HEK293 (cell line): ENCODE data around the gene PEX26.
"Not testable (repeated sequence)": the region's sequence is repeated elsewhere in the genome, so short reads cannot be mapped to it uniquely, and the experiment has no call there.

Experiments used
- CTCF ChIA-PET: fragments of 350-600 bp; formaldehyde crosslinking; extraction: SDS; loops from one replicate; lab custom pipeline; 2021; ENCODE audit warnings: antibody characterized with exemption; lab: Yijun Ruan, JAX
- POLR2A ChIA-PET: fragments of 300-600 bp; formaldehyde crosslinking; extraction: SDS; loops from one replicate; lab custom pipeline; 2020; ENCODE audit warnings: antibody characterized with exemption, inconsistent platforms; lab: Yijun Ruan, JAX
- H3K27ac ChIP-seq: fragments of 200-500 bp; sonication (Bioruptor generic); 2 replicates; pipeline ENCODE4 v1.5.1; 2014; ENCODE audit warnings: low read depth, low read length, control low read depth, inconsistent platforms; ENCODE audit errors: extremely low read depth
- H3K36me3 ChIP-seq, 2 experiments: fragments of 200-500 bp in 1 of 2; sonication (Bioruptor generic) in 1 of 2; 1 replicate in 1 of 2; 2 replicates in 1 of 2; pipeline ENCODE4 v1.5.1; 2014 to 2017; ENCODE audit warnings: inconsistent platforms in 2 of 2, low read length in 2 of 2; ENCODE audit not compliant: control insufficient read depth in 2 of 2, insufficient read depth in 1 of 2
- H3K4me1 ChIP-seq: fragments of 200-500 bp; sonication (Bioruptor generic); 2 replicates; pipeline ENCODE4 v1.5.1; 2014; ENCODE audit warnings: mild to moderate bottlenecking, low read length, inconsistent platforms; ENCODE audit not compliant: control insufficient read depth, insufficient read depth
- H3K4me3 ChIP-seq: 2 replicates; pipeline ENCODE4 v1.5.1; 2011; ENCODE audit warnings: low read depth, mild to moderate bottlenecking, control low read depth, low read length, moderate library complexity
- H3K9me3 ChIP-seq: fragments of 200-500 bp; sonication (Bioruptor generic); 2 replicates; pipeline ENCODE4 v1.5.1; 2014; ENCODE audit warnings: low read depth, low read length, inconsistent platforms; ENCODE audit not compliant: control insufficient read depth, insufficient read depth
- CTCF ChIP-seq: fragments of 450-650 bp; formaldehyde crosslinking; IDR thresholded peaks from 2 replicates; pipeline ENCODE4 v1.5.1; 2016; ENCODE audit warnings: missing biosample characterization, missing genetic modification characterization
- EGR2 ChIP-seq: fragments of 450-650 bp; formaldehyde crosslinking; IDR thresholded peaks from 2 replicates; pipeline ENCODE4 v1.5.1; 2016; ENCODE audit warnings: low read depth, missing biosample characterization, missing genetic modification characterization
- GFI1B ChIP-seq: fragments of 450-650 bp; formaldehyde crosslinking; IDR thresholded peaks from 2 replicates; pipeline ENCODE4 v1.5.1; 2016; ENCODE audit warnings: missing biosample characterization, missing genetic modification characterization
- GLIS2 ChIP-seq: fragments of 450-650 bp; formaldehyde crosslinking; IDR thresholded peaks from 2 replicates; pipeline ENCODE4 v1.5.1; 2016; ENCODE audit warnings: missing biosample characterization, missing genetic modification characterization
- HOXC10 ChIP-seq: sonication (generic); formaldehyde crosslinking; IDR thresholded peaks from 2 replicates; pipeline ENCODE4 v1.8.1; 2023; ENCODE audit warnings: mild to moderate bottlenecking, missing genetic modification reagents
- IKZF3 ChIP-seq: fragments of 450-650 bp; IDR thresholded peaks from 2 replicates; pipeline ENCODE4 v1.5.0; 2018; ENCODE audit warnings: missing biosample characterization, mild to moderate bottlenecking, missing genetic modification characterization, moderate library complexity
- KLF7 ChIP-seq: fragments of 450-650 bp; formaldehyde crosslinking; IDR thresholded peaks from 2 replicates; pipeline ENCODE4 v1.5.1; 2016; ENCODE audit warnings: missing biosample characterization, missing genetic modification characterization, borderline replicate concordance
- KLF8 ChIP-seq: fragments of 450-650 bp; formaldehyde crosslinking; IDR thresholded peaks from 2 replicates; pipeline ENCODE4 v1.5.1; 2016; ENCODE audit warnings: missing biosample characterization, missing genetic modification characterization
- MEIS1 ChIP-seq: sonication (generic); formaldehyde crosslinking; IDR thresholded peaks from 2 replicates; pipeline ENCODE4 v1.8.1; 2022; ENCODE audit warnings: missing genetic modification reagents, mild to moderate bottlenecking, borderline replicate concordance
- TRIM28 ChIP-seq: IDR thresholded peaks from 2 replicates; pipeline ENCODE4 v1.6.1; 2011; ENCODE audit warnings: low read length, control low read depth, borderline replicate concordance
- YY2 ChIP-seq: fragments of 450-650 bp; formaldehyde crosslinking; IDR thresholded peaks from 2 replicates; pipeline ENCODE4 v1.5.1; 2016; ENCODE audit warnings: missing biosample characterization, missing genetic modification characterization
- ZFHX2 ChIP-seq: fragments of 450-650 bp; formaldehyde crosslinking; conservative IDR thresholded peaks from 2 replicates; pipeline ENCODE4 v1.5.1; 2016; ENCODE audit warnings: missing biosample characterization, missing genetic modification characterization
- ZNF10 ChIP-seq: fragments of 450-650 bp; formaldehyde crosslinking; IDR thresholded peaks from 2 replicates; pipeline ENCODE4 v1.5.1; 2017; ENCODE audit warnings: missing biosample characterization, missing genetic modification characterization
- ZNF202 ChIP-seq: fragments of 450-650 bp; formaldehyde crosslinking; IDR thresholded peaks from 2 replicates; pipeline ENCODE4 v1.5.1; 2016; ENCODE audit warnings: missing biosample characterization, missing genetic modification characterization, borderline replicate concordance
- ZNF211 ChIP-seq: fragments of 450-650 bp; formaldehyde crosslinking; IDR thresholded peaks from 2 replicates; pipeline ENCODE4 v1.5.1; 2016; ENCODE audit warnings: low read depth, missing biosample characterization, missing genetic modification characterization
- ZNF292 ChIP-seq: fragments of 450-650 bp; formaldehyde crosslinking; IDR thresholded peaks from 2 replicates; pipeline ENCODE4 v1.5.1; 2016; ENCODE audit warnings: low read depth, missing biosample characterization, missing genetic modification characterization, borderline replicate concordance
- ZNF302 ChIP-seq: fragments of 450-650 bp; formaldehyde crosslinking; IDR thresholded peaks from 2 replicates; pipeline ENCODE4 v1.5.1; 2016; ENCODE audit warnings: missing biosample characterization, missing genetic modification characterization, low read depth
- ZNF350 ChIP-seq: fragments of 450-650 bp; formaldehyde crosslinking; IDR thresholded peaks from 2 replicates; pipeline ENCODE4 v1.5.0; 2017; ENCODE audit warnings: missing biosample characterization, mild to moderate bottlenecking, missing genetic modification characterization
- ZNF394 ChIP-seq: fragments of 450-650 bp; formaldehyde crosslinking; IDR thresholded peaks from 2 replicates; pipeline ENCODE4 v1.5.1; 2016; ENCODE audit warnings: missing biosample characterization, missing genetic modification characterization, mild to moderate bottlenecking, moderate library complexity, borderline replicate concordance
- ZNF580 ChIP-seq: fragments of 450-650 bp; formaldehyde crosslinking; IDR thresholded peaks from 2 replicates; pipeline ENCODE4 v1.5.1; 2016; ENCODE audit warnings: missing biosample characterization, missing genetic modification characterization
- ZNF596 ChIP-seq: fragments of 450-650 bp; IDR thresholded peaks from 2 replicates; pipeline ENCODE4 v1.5.0; 2018; ENCODE audit warnings: missing biosample characterization, mild to moderate bottlenecking, missing genetic modification characterization, moderate library complexity
- ZNF707 ChIP-seq: fragments of 450-650 bp; formaldehyde crosslinking; IDR thresholded peaks from 2 replicates; pipeline ENCODE4 v1.5.1; 2016; ENCODE audit warnings: missing biosample characterization, missing genetic modification characterization
- ZSCAN16 ChIP-seq: fragments of 450-650 bp; formaldehyde crosslinking; IDR thresholded peaks from 2 replicates; pipeline ENCODE4 v1.5.1; 2016; ENCODE audit warnings: missing biosample characterization, missing genetic modification characterization

PEX26 gene

GRCh38 chr22:18070556-18071306 is 7.1 kb upstream of the PEX26 start:
- ChIA-PET POLR2A (interaction anchor here (0.6 kb wide), 2 partner anchors 45 to 195 kb away, joined by 3 to 5 read pairs; no protein-coding TSS in a partner anchor), CTCF (interaction anchor here (0.6 to 8.8 kb wide), 9 partner anchors 7 to 761 kb away, joined by 3 to 279 read pairs (median 4); no protein-coding TSS in a partner anchor)
- TF ChIP-seq TRIM28 (no peak), ZSCAN16 (tag by site-specific recombination) (no peak), ZNF292 (no peak), ZNF580 (tag by site-specific recombination) (0 out of 2 replicates have a peak, but pooled peaks have one; percentile 48), ZNF707 (tag by site-specific recombination) (no peak), CTCF (tag by site-specific recombination) (0 out of 2 replicates have a peak, but pooled peaks have one; percentile 26), ZFHX2 (tag by site-specific recombination) (0 out of 2 replicates have a peak, but pooled peaks have one; percentile 17), ZNF302 (tag by site-specific recombination) (no peak), EGR2 (tag by site-specific recombination) (0 out of 2 replicates have a peak, but pooled peaks have one; percentile 31)
- H3K9me3 ChIP-seq, result no peaks in the 10 kb centered on the region
- H3K36me3 ChIP-seq, result no peaks in the 10 kb centered on the region
- no peak overlapping the region for H3K4me3 ChIP-seq
- H3K4me1 ChIP-seq, result no peaks in the 10 kb centered on the region
- H3K27ac ChIP-seq, result no peak overlapping the region

- ChIA-PET CTCF (interaction anchor here (0.6 to 8.8 kb wide), 12 partner anchors 8 to 762 kb away, joined by 3 to 279 read pairs (median 4); no protein-coding TSS in a partner anchor), POLR2A (interaction anchor here (0.6 kb wide), 1 partner anchor 195 kb away, joined by 3 read pairs; no protein-coding TSS in a partner anchor)
- H3K4me3 ChIP-seq, H3K36me3 ChIP-seq, H3K27ac ChIP-seq, H3K9me3 ChIP-seq, H3K4me1 ChIP-seq: not testable (repeated sequence)
These were observed 6.4 kb upstream of the PEX26 start for GRCh38 chr22:18071307-18071967.

- POLR2A ChIA-PET, result no interaction called here
- Histone ChIP-seq H3K4me3 (no peak overlapping the region), H3K36me3 (no peaks in the 10 kb centered on the region), H3K4me1 (no peaks in the 10 kb centered on the region), H3K9me3 (no peaks in the 10 kb centered on the region), H3K27ac (no peak overlapping the region)
- no peak for TF ChIP-seq KLF8 (tag by site-specific recombination)
- TF ChIP-seq ZNF302 (tag by site-specific recombination), result no peak
- TF ChIP-seq ZNF394 (tag by site-specific recombination), result no peak
- no peak for TF ChIP-seq KLF7 (tag by site-specific recombination)
- TF ChIP-seq ZNF350 (tag by site-specific recombination), result no peak
- TF ChIP-seq GLIS2 (tag by site-specific recombination), result no peak
- TF ChIP-seq ZNF596 (tag by site-specific recombination), result no peak
- TF ChIP-seq YY2 (tag by site-specific recombination), result no peak
- TF ChIP-seq ZNF202 (tag by site-specific recombination), result no peak
- TF ChIP-seq ZNF211, result no peak
- TF ChIP-seq HOXC10, result no peak
- TF ChIP-seq ZNF10 (tag by site-specific recombination), result no peak
- no peak for TF ChIP-seq IKZF3
- no peak for TF ChIP-seq MEIS1
- no peak for TF ChIP-seq GFI1B (tag by site-specific recombination)
- CTCF ChIA-PET, result interaction anchor here (0.6 to 8.8 kb wide), 9 partner anchors 8 to 513 kb away, joined by 3 to 279 read pairs (median 5); no protein-coding TSS in a partner anchor
These were observed 5.9 kb upstream of the PEX26 start for GRCh38 chr22:18071968-18072310.
